Suprapubic skin (tissue), 4 donors: ENCODE results near the gene TRPC4. TPM values are rescaled to one million over a fixed set of nuclear protein-coding genes. Genes with fewer than 3 reads are reported as not detected.

Source experiments
- DNase-seq, 2 donors: peaks; one replicate each; pipeline ENCODE4 v3.0.0-alpha.2; 2019; ENCODE audit warnings: low spot score in 2 of 2
- H3K27ac ChIP-seq: fragments of 200-600 bp; sonication (generic); one replicate; pipeline ENCODE4 v1.5.1; 2019
- H3K27me3 ChIP-seq: fragments of 200-600 bp; sonication (generic); one replicate; pipeline ENCODE4 v1.5.1; 2019
- H3K36me3 ChIP-seq: fragments of 200-600 bp; sonication (generic); one replicate; pipeline ENCODE4 v1.5.1; 2019
- H3K4me1 ChIP-seq: fragments of 200-600 bp; sonication (generic); one replicate; pipeline ENCODE4 v1.5.1; 2019
- H3K4me3 ChIP-seq: fragments of 200-600 bp; sonication (generic); one replicate; pipeline ENCODE4 v1.5.1; 2019; ENCODE audit warnings: mild to moderate bottlenecking
- H3K9me3 ChIP-seq: fragments of 200-600 bp; sonication (generic); one replicate; pipeline ENCODE4 v1.5.1; 2019
- EP300 ChIP-seq: sonication (generic); formaldehyde crosslinking; IDR thresholded peaks from one replicate; pipeline ENCODE4 v1.6.1; 2017; ENCODE audit warnings: antibody characterized with exemption
- POLR2A ChIP-seq, 2 donors: fragments of 450-650 bp; IDR thresholded peaks; one replicate each; pipeline ENCODE4 v1.6.1; 2017; ENCODE audit warnings: antibody characterized with exemption in 2 of 2, mild to moderate bottlenecking in 2 of 2, moderate library complexity in 2 of 2
- POLR2AphosphoS5 ChIP-seq, 3 donors: sonication (generic); formaldehyde crosslinking; IDR thresholded peaks; one replicate each; pipeline ENCODE4 v1.6.1; 2017; ENCODE audit warnings: antibody characterized with exemption in 3 of 3
- WGBS: methylation state at CpG from one replicate; pipeline ENCODE4 v1.1.5; 2018; 5-methylcytosine and 5-hydroxymethylcytosine counted together
- total RNA-seq, 4 donors: library from RNA; depleted of rRNA; stranded (reverse); fragments of >200 nt; gene quantifications; one replicate each; pipeline ENCODE4 v1.1.0, GENCODE V29; 2016
- TF ChIP-seq, protein P1 (sequence below), 2 donors: fragments of 200-600 bp in 1 of 2; fragments of 450-650 bp in 1 of 2; sonication (generic) in 1 of 2; IDR thresholded peaks; one replicate each; pipeline ENCODE4 v1.5.1; 2016 to 2019; ENCODE audit warnings: antibody characterized with exemption in 2 of 2, mild to moderate bottlenecking in 1 of 2, moderate library complexity in 1 of 2

TRPC4 gene
- total RNA-seq, 4 donors from 2014 or later = 0.32 TPM; not detected in 3

GRCh38 chr13:37741536-37741935, 128.0 kb downstream of the TRPC4 start:
- H3K36me3 ChIP-seq = no peaks in the 10 kb centered on the region
- no peaks in the 10 kb centered on the region for H3K27me3 ChIP-seq
- TF ChIP-seq, protein P1, sequence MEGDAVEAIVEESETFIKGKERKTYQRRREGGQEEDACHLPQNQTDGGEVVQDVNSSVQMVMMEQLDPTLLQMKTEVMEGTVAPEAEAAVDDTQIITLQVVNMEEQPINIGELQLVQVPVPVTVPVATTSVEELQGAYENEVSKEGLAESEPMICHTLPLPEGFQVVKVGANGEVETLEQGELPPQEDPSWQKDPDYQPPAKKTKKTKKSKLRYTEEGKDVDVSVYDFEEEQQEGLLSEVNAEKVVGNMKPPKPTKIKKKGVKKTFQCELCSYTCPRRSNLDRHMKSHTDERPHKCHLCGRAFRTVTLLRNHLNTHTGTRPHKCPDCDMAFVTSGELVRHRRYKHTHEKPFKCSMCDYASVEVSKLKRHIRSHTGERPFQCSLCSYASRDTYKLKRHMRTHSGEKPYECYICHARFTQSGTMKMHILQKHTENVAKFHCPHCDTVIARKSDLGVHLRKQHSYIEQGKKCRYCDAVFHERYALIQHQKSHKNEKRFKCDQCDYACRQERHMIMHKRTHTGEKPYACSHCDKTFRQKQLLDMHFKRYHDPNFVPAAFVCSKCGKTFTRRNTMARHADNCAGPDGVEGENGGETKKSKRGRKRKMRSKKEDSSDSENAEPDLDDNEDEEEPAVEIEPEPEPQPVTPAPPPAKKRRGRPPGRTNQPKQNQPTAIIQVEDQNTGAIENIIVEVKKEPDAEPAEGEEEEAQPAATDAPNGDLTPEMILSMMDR (IDR thresholded peaks at IDR 0.05) = no peak
- TF ChIP-seq POLR2A (IDR thresholded peaks at IDR 0.05) = no peak
- TF ChIP-seq POLR2AphosphoS5 (IDR thresholded peaks at IDR 0.05) = no peak
- no peak for TF ChIP-seq EP300
- WGBS = 41% methylated on average over 7 of the region's 7 CpGs
- no peak overlapping the region for H3K4me3 ChIP-seq
- DNase-seq = no peak
- no peak overlapping the region for H3K27ac ChIP-seq
- H3K4me1 ChIP-seq = no peaks in the 10 kb centered on the region
- H3K9me3 ChIP-seq = no peaks in the 10 kb centered on the region

DNA sequence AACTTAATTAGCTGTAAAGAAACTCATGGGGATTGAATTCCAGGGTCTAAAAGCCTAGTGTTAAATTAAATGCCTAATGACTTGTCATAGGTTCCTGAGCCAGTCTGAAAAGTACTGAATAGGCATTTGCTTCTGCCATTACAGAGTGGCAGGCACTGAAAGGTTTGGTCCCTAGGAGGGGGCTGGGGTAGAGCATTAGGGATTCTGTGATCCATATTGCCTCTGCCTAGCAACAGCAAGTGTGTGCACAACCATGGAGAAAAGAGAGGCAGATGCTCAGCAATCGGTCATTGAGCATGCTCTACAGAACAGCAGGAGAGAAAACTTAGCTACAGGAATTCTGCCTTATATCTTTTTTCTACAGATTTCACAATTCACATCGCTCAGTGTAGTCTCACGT, 133.5 kb downstream of the TRPC4 start:
- no peaks in the 10 kb centered on the region for H3K36me3 ChIP-seq
- no peak for DNase-seq
- TF ChIP-seq POLR2AphosphoS5 (IDR thresholded peaks at IDR 0.05) (no peak), POLR2A (IDR thresholded peaks at IDR 0.05) (no peak)
- TF ChIP-seq, protein P1 (IDR thresholded peaks at IDR 0.05) = no peak
- H3K4me1 ChIP-seq = no peaks in the 10 kb centered on the region
- no peak overlapping the region for H3K27ac ChIP-seq
- no peaks in the 10 kb centered on the region for H3K27me3 ChIP-seq
- H3K9me3 ChIP-seq = no peaks in the 10 kb centered on the region
- no peak overlapping the region for H3K4me3 ChIP-seq
- WGBS = 89% methylated on average over 3 of the region's 3 CpGs

- H3K9me3 ChIP-seq = no peaks in the 10 kb centered on the region
- H3K27me3 ChIP-seq = no peaks in the 10 kb centered on the region
- no peaks in the 10 kb centered on the region for H3K36me3 ChIP-seq
- H3K4me1 ChIP-seq = no peaks in the 10 kb centered on the region
- no peak for DNase-seq
- TF ChIP-seq EP300 (no peak), POLR2AphosphoS5 (IDR thresholded peaks at IDR 0.05) (no peak), POLR2A (IDR thresholded peaks at IDR 0.05) (no peak)
- TF ChIP-seq, protein P1 (IDR thresholded peaks at IDR 0.05) = no peak
- H3K4me3 ChIP-seq = no peak overlapping the region
- 68% methylated on average over 4 of the region's 4 CpGs for WGBS
- no peak overlapping the region for H3K27ac ChIP-seq
These were observed 134.3 kb downstream of the TRPC4 start for GRCh38 chr13:37735293-37735692.

- H3K36me3 ChIP-seq = no peaks in the 10 kb centered on the region
- H3K4me3 ChIP-seq = no peak overlapping the region
- H3K27me3 ChIP-seq = no peaks in the 10 kb centered on the region
- TF ChIP-seq EP300 (no peak), POLR2AphosphoS5 (IDR thresholded peaks at IDR 0.05) (no peak), POLR2A (IDR thresholded peaks at IDR 0.05) (no peak)
- TF ChIP-seq, protein P1 (IDR thresholded peaks at IDR 0.05) = no peak
- WGBS = 86% methylated on average over 4 of the region's 4 CpGs
- no peak for DNase-seq
- no peaks in the 10 kb centered on the region for H3K9me3 ChIP-seq
- H3K27ac ChIP-seq = no peak overlapping the region
- no peaks in the 10 kb centered on the region for H3K4me1 ChIP-seq
These were observed 139.7 kb downstream of the TRPC4 start for GRCh38 chr13:37729876-37730275.

DNA sequence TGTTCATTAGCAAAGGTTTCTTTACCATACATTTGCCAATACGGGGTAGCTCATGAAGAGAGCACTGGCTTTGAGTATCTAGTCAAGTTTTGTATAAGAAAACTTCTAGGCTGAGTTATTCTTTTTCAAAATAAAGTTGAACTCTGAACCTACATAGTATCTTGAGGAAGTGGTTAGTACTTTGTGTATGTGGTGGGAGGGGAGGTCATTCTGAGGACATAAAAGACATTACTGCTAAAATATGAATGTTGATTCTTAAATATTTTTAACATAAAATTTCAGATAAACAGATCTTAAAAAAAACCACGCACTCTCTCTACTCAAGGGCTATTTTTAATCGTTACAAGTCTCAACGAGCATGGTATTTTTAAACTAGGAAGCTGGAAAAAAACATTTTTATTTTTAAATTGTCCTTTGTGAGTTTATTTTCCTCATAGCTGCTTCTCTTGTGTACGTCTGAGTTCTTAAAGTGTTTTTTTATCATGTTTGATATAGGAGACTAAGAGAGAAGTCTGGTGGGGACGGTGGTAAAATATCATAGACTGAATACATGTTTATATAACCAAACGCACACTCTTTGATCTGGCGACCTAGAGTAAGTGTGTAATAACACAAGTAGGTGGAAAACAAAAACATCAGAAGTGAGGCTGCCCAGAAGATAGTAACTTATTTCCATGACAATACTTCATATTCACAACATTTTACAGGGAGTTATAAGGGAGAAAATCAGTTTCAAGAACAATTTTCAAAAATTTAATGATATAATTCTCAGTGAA, 153.0 kb downstream of the TRPC4 start:
- WGBS = 43% methylated on average over 8 of the region's 8 CpGs
- no peaks in the 10 kb centered on the region for H3K9me3 ChIP-seq
- no peaks in the 10 kb centered on the region for H3K27me3 ChIP-seq
- TF ChIP-seq POLR2AphosphoS5 (IDR thresholded peaks at IDR 0.05) = no peak
- TF ChIP-seq POLR2A (IDR thresholded peaks at IDR 0.05) = no peak
- no peak for TF ChIP-seq EP300
- TF ChIP-seq, protein P1 (IDR thresholded peaks at IDR 0.05) = no peak
- H3K27ac ChIP-seq = no peak overlapping the region
- no peak for DNase-seq
- H3K36me3 ChIP-seq = no peaks in the 10 kb centered on the region
- no peak overlapping the region for H3K4me3 ChIP-seq
- no peaks in the 10 kb centered on the region for H3K4me1 ChIP-seq
